Measurements from ENCODE around the gene ARAP1. TPM values are rescaled to one million over a fixed set of nuclear protein-coding genes. Genes with fewer than 3 reads are reported as not detected.

Gene ARAP1
- total RNA-seq, 2 experiments from 2014 or later = 77.7 to 91.5 TPM

- Mint-ChIP-seq H3K27ac (no peak overlapping the region), H3K27me3 (peaks cover 3% of the 10 kb centered on the region), H3K4me1 (ENCODE audit: low read depth) (no peaks in the 10 kb centered on the region), H3K36me3 (ENCODE audit: low read depth) (no peaks in the 10 kb centered on the region), H3K9me3 (no peaks in the 10 kb centered on the region), H3K4me3 (no peak overlapping the region)
- ATAC-seq (no peak), DNase-seq (no peak)
- CTCF ChIA-PET = interaction anchor here (1.2 to 17.0 kb wide), 4 partner anchors 46 to 492 kb away, joined by 3 to 171 read pairs (median 6); no protein-coding TSS in a partner anchor
- POLR2A ChIA-PET = interaction anchor here (1.0 kb wide), 1 partner anchor 18 kb away, joined by 3 read pairs; no protein-coding TSS in a partner anchor
- TF ChIP-seq, protein P1, sequence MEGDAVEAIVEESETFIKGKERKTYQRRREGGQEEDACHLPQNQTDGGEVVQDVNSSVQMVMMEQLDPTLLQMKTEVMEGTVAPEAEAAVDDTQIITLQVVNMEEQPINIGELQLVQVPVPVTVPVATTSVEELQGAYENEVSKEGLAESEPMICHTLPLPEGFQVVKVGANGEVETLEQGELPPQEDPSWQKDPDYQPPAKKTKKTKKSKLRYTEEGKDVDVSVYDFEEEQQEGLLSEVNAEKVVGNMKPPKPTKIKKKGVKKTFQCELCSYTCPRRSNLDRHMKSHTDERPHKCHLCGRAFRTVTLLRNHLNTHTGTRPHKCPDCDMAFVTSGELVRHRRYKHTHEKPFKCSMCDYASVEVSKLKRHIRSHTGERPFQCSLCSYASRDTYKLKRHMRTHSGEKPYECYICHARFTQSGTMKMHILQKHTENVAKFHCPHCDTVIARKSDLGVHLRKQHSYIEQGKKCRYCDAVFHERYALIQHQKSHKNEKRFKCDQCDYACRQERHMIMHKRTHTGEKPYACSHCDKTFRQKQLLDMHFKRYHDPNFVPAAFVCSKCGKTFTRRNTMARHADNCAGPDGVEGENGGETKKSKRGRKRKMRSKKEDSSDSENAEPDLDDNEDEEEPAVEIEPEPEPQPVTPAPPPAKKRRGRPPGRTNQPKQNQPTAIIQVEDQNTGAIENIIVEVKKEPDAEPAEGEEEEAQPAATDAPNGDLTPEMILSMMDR (IDR thresholded peaks at IDR 0.05) = no peak
- intact Hi-C loops (cut with micrococcal nuclease) = no loop called here
These were observed 115.8 kb downstream of the ARAP1 start for GRCh38 chr11:72636376-72636775.

DNA sequence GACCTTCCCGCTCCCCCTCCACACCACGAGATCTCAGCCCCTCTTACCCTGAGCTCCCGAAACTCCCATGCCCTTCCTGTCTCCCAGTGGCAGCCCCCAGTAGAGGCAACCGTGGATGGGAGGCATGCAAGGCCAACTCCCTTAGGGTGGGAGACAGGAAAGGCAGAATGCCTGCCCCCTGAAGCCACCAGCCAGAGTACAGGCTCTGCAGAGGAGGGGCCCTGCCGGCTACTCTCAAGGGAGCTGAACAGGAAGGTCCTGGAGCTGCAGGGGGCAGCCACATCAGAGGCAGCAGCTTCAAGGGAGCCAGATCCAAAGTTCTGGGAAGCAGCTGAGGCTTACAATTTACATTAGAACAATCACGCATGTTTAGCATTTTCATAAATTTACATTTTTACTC lies 116.3 kb downstream of the ARAP1 start:
- Mint-ChIP-seq H3K4me3 (no peak overlapping the region), H3K4me1 (ENCODE audit: low read depth) (no peaks in the 10 kb centered on the region), H3K36me3 (ENCODE audit: low read depth) (no peaks in the 10 kb centered on the region), H3K27ac (no peak overlapping the region), H3K9me3 (no peaks in the 10 kb centered on the region), H3K27me3 (peaks cover 3% of the 10 kb centered on the region)
- intact Hi-C loops (cut with micrococcal nuclease) = no loop called here
- DNase-seq (no peak), ATAC-seq (no peak)
- POLR2A ChIA-PET = interaction anchor here (1.0 to 1.1 kb wide), 2 partner anchors 18 to 22 kb away, joined by 3 read pairs; no protein-coding TSS in a partner anchor
- TF ChIP-seq, protein P1 (IDR thresholded peaks at IDR 0.05) = no peak
- CTCF ChIA-PET = interaction anchor here (1.1 to 17.0 kb wide), 4 partner anchors 47 to 164 kb away, joined by 3 to 171 read pairs (median 6); no protein-coding TSS in a partner anchor

DNA sequence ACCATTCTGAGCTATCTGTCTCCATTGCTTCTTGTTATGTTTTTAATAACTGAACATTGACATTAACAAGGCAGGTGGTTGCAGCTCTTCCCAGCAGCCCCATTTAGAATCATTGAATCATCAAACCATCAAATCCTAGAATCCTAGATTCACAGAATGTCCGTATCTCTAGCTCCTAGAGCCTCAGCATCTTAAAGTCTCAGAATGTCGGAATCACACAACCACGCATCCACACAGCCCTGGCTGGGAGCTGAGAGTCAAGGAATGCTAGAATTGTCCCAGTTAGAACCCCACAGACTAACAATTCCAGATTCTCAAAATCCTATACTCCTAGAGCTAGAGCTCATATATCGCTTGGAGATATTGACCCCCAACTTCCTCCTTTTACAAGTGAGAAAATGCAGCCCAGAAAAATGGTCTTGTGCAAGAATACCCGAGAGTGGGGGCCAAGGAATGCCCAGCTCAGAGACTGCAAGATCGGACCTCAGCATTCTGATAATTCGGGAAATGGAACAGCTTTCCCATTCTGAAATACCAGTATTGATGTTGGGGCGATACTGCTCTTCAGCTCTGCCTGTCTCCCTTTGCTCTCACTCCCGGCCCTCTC lies 116.8 kb downstream of the ARAP1 start:
- H3K36me3 Mint-ChIP-seq (ENCODE audit: low read depth) = no peaks in the 10 kb centered on the region
- ChIA-PET CTCF (interaction anchor here (1.0 to 17.0 kb wide), 4 partner anchors 47 to 164 kb away, joined by 3 to 171 read pairs (median 4); no protein-coding TSS in a partner anchor), POLR2A (interaction anchor here (1.1 kb wide), 1 partner anchor 21 kb away, joined by 3 read pairs; no protein-coding TSS in a partner anchor)
- ATAC-seq = no peak
- TF ChIP-seq, protein P1 (IDR thresholded peaks at IDR 0.05) = no peak
- intact Hi-C loops (cut with micrococcal nuclease) = no loop called here
- DNase-seq = no peak
- no peaks in the 10 kb centered on the region for H3K9me3 Mint-ChIP-seq
- H3K27ac Mint-ChIP-seq = no peak overlapping the region
- no peak overlapping the region for H3K4me3 Mint-ChIP-seq
- H3K27me3 Mint-ChIP-seq = peaks cover 3% of the 10 kb centered on the region
- no peaks in the 10 kb centered on the region for H3K4me1 Mint-ChIP-seq (ENCODE audit: low read depth)

Small RNAs within 50 kb of the gene (microRNA-seq; reads per million reads assigned to microRNA genes)
- gene MIR4692 (ENCODE audit: borderline microRNAs expressed, borderline replicate concordance) = not detected

Other genes starting within 250 kb of the ARAP1 start
- gene PDE2A, start 78.0 kb downstream of the ARAP1 start, total RNA-seq = under 1 TPM; 0.14 to 0.72 TPM
- 1 to 10 TPM; 8.1 to 8.6 TPM for gene STARD10, start 41.6 kb upstream of the ARAP1 start, total RNA-seq
- gene ATG16L2, start 62.0 kb upstream of the ARAP1 start, total RNA-seq = 10 to 100 TPM; 70.8 to 71.4 TPM

Measured in activated CD8-positive, alpha-beta T cell treated with anti-CD3 and anti-CD28 coated beads for 36 hours (primary cell).